ENCODE results near the gene MPRIP. TPM values are rescaled to one million over a fixed set of nuclear protein-coding genes. Genes with fewer than 3 reads are reported as not detected.

The MPRIP gene
- polyA plus RNA-seq, 1 donor (not counting 4 experiments of a cell fraction or from before 2014, with no cell fraction given), result 113 TPM

GRCh38 chr17:17198281-17198680, 156.0 kb downstream of the MPRIP start:
- peaks cover 8% of the 10 kb centered on the region for H3K4me1 ChIP-seq (ENCODE audit: control insufficient read depth, extremely low read depth, insufficient read depth, low read length)
- H3K4me3 ChIP-seq (ENCODE audit: control insufficient read depth in 2 of 3, extremely low read depth in 1 of 3, insufficient read depth in 2 of 3, low read depth in 1 of 3, low read length in 3 of 3), result no peak overlapping the region
- H2AFZ ChIP-seq (ENCODE audit: control insufficient read depth, low read length), result no peak overlapping the region
- FAIRE-seq (no peak), DNase-seq (ENCODE audit: low read depth, low spot score) (no peak)
- H3K27me3 ChIP-seq (ENCODE audit: control insufficient read depth, extremely low read depth, insufficient read depth, low read length), result no peaks in the 10 kb centered on the region
- H3K27ac ChIP-seq (ENCODE audit: control insufficient read depth, insufficient read depth, low read length), result no peak overlapping the region
- H4K20me1 ChIP-seq (ENCODE audit: control insufficient read depth, extremely low read depth, insufficient read depth, low read length), result no peaks in the 10 kb centered on the region
- no peaks in the 10 kb centered on the region for H3K9me3 ChIP-seq (ENCODE audit: control insufficient read depth, low read depth, low read length)
- TF ChIP-seq EZH2 (IDR thresholded peaks at IDR 0.05; ENCODE audit: low read length), result no peak
- TF ChIP-seq CTCF (optimal IDR thresholded peaks at IDR 0.05 in 1 of 3, IDR thresholded peaks at IDR 0.05 in 1 of 3, conservative IDR thresholded peaks at IDR 0.05 in 1 of 3; ENCODE audit: extremely low read depth in 1 of 3, insufficient read depth in 2 of 3, low read length in 3 of 3), result no peak
- peaks cover 0 to 1% of the 10 kb centered on the region in 2 experiments for H3K36me3 ChIP-seq (ENCODE audit: control insufficient read depth in 2 of 2, extremely low read depth in 1 of 2, insufficient read depth in 2 of 2, low read length in 2 of 2)
- no peaks in the 10 kb centered on the region for H3K79me2 ChIP-seq (ENCODE audit: control insufficient read depth, insufficient read depth, low read length)
- dilution Hi-C loops (cut with MboI; ENCODE audit: extremely low pct_ligation_motif_present, low sequenced_read_pairs), result no loop called here
- H3K9me1 ChIP-seq (ENCODE audit: control insufficient read depth, extremely low read depth, insufficient read depth, low read length), result no peaks in the 10 kb centered on the region
- no peak overlapping the region for H3K4me2 ChIP-seq (ENCODE audit: control insufficient read depth, extremely low read depth, insufficient read depth, low read depth, low read length)
- H3K9ac ChIP-seq (ENCODE audit: control insufficient read depth, extremely low read depth, insufficient read depth, low read length), result no peak overlapping the region

DNA sequence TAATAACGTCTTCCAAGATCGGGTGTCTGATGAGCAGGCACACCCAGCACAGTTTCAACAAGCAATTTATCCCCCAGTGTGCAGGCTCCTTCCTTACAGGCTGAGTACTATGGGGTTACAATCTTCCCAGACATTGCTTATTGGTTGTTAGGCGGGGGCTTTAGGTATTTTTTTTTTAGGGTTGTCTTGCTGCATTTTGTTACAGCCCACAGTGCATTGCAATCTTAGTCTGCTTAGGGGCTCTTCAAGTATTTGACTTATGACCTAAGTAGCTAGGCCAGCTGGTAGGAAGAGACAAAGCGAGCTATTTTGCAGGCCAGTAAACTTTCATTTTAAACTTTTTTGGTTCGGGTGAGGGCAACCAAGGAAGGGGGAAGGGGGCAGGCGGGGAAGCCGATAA, 158.1 kb downstream of the MPRIP start:
- Histone ChIP-seq H2AFZ (ENCODE audit: control insufficient read depth, low read length) (no peak overlapping the region), H3K27ac (ENCODE audit: control insufficient read depth, insufficient read depth, low read length) (no peak overlapping the region), H3K9me1 (ENCODE audit: control insufficient read depth, extremely low read depth, insufficient read depth, low read length) (no peaks in the 10 kb centered on the region), H3K4me3 (ENCODE audit: control insufficient read depth in 2 of 3, extremely low read depth in 1 of 3, insufficient read depth in 2 of 3, low read depth in 1 of 3, low read length in 3 of 3) (no peak overlapping the region), H4K20me1 (ENCODE audit: control insufficient read depth, extremely low read depth, insufficient read depth, low read length) (no peaks in the 10 kb centered on the region), H3K79me2 (ENCODE audit: control insufficient read depth, insufficient read depth, low read length) (no peaks in the 10 kb centered on the region), H3K4me2 (ENCODE audit: control insufficient read depth, extremely low read depth, insufficient read depth, low read depth, low read length) (no peak overlapping the region), H3K4me1 (ENCODE audit: control insufficient read depth, extremely low read depth, insufficient read depth, low read length) (peaks cover 19% of the 10 kb centered on the region), H3K9ac (ENCODE audit: control insufficient read depth, extremely low read depth, insufficient read depth, low read length) (no peak overlapping the region), H3K36me3 (ENCODE audit: control insufficient read depth in 2 of 2, extremely low read depth in 1 of 2, insufficient read depth in 2 of 2, low read length in 2 of 2) (peaks cover 0 to 1% of the 10 kb centered on the region in 2 experiments), H3K9me3 (ENCODE audit: control insufficient read depth, low read depth, low read length) (no peaks in the 10 kb centered on the region), H3K27me3 (ENCODE audit: control insufficient read depth, extremely low read depth, insufficient read depth, low read length) (no peaks in the 10 kb centered on the region)
- TF ChIP-seq EZH2 (IDR thresholded peaks at IDR 0.05; ENCODE audit: low read length) (no peak), CTCF (optimal IDR thresholded peaks at IDR 0.05 in 1 of 3, IDR thresholded peaks at IDR 0.05 in 1 of 3, conservative IDR thresholded peaks at IDR 0.05 in 1 of 3; ENCODE audit: extremely low read depth in 1 of 3, insufficient read depth in 2 of 3, low read length in 3 of 3) (no peak)
- DNase-seq (ENCODE audit: low read depth, low spot score), result no peak
- dilution Hi-C loops (cut with MboI; ENCODE audit: extremely low pct_ligation_motif_present, low sequenced_read_pairs), result no loop called here
- no peak for FAIRE-seq
